T-helper 1 cell treated with Interleukin-12 subunit alpha and Interleukin-12 subunit beta and Interleukin-4 antibody, amounts not matched to agents 30 ng/mL and 1 ng/mL, for 36 hours (primary cell): ENCODE results near the gene C2orf69. TPM values are rescaled to one million over a fixed set of nuclear protein-coding genes. Genes with fewer than 3 reads are reported as not detected.

Experiments used
- intact Hi-C: fragments of 100-400 bp; cut with micrococcal nuclease; formaldehyde crosslinking; loops from one replicate; pipeline ENCODE4 v1.15.1; 2024
- total RNA-seq: library from RNA; stranded (reverse); gene quantifications from 2 replicates; pipeline ENCODE4 v1.2.3, GENCODE V29; 2022

Gene C2orf69, protein sequence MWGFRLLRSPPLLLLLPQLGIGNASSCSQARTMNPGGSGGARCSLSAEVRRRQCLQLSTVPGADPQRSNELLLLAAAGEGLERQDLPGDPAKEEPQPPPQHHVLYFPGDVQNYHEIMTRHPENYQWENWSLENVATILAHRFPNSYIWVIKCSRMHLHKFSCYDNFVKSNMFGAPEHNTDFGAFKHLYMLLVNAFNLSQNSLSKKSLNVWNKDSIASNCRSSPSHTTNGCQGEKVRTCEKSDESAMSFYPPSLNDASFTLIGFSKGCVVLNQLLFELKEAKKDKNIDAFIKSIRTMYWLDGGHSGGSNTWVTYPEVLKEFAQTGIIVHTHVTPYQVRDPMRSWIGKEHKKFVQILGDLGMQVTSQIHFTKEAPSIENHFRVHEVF
- total RNA-seq = 15.9 and 16.4 TPM in 2 replicates

DNA sequence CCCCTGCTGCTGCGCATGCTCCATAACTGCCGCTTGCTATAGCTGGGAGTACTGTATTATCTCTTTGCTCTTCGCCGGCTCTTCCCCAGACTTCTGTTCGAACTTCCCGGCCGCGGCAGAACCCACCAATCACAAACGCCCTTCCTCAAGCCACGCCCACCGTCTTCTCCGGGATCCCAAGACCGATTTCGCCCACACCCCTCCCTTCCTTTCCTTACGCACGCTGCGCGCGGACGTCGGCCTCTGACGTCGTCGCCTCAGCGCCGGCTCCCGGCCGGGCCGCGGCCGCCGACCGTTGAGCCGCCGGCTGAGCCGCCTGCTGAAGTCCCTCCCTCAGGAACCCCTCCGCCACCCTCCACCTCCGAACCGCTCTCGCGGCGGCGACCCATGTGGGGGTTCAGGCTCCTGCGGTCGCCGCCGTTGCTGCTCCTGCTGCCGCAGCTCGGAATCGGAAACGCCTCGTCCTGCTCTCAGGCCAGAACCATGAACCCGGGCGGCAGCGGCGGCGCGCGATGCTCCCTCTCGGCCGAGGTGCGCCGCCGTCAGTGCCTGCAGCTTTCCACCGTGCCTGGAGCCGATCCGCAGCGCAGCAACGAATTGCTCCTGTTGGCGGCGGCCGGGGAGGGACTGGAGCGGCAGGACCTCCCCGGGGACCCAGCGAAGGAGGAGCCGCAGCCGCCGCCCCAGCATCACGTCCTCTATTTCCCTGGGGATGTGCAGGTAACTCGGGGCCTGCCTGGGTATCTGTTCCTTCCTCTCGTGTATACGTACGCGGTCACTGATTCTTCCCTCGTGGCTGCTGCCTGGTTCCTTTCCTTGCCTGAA is at the start of gene C2orf69:
TSS of gene C2orf69 (plus strand) at position 242 of the 825 bp plus-strand sequence. CDS start at position 388, 146 bp downstream.
- intact Hi-C loops = loop anchor here (1.0 to 5.0 kb wide), 16 partner anchors 22 to 1870 kb away; partner anchors contain the start of genes ALS2, BZW1, CLK1 and FTCDNL1

DNA sequence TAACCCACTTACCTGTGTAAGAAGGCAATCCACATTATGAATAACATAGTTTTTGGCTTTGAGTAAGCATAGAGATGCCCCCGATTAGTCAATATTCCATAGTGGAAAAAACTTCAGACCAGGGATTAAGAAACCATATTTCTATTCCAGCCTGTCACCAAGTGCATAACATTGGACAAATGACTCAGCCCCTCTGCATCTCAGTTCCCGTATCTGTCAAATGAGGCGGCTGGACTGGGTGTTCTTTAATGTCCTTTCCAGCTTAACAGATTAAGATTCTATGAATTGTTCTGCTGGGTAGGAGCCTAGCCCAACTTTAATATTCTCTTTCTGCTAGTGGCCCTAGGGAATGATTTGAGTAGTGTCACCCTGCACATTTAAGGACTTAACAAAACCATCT is 48.3 kb upstream of the C2orf69 start:
- intact Hi-C loops = loop anchor here (5.0 kb wide), 1 partner anchor 120 kb away; no protein-coding TSS in a partner anchor

DNA sequence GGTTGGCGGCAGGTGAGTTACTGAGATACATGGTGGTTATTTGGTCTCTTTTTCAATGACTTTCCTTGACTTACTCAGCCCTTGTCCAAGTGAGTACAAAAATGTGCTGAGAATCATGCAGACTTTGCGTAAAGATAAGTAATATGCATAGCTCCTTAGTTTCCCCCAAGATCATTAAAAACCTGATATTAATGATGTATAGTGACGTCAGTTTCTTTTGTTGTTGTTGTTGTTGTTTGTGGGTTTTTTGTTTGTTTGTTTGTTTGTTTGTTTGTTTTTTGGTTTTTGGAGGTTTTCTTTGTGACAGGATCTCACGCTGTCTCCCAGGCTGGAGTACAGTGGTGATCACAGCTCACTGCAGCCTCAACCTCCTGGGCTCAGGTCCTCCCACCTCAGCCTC is 45.2 kb upstream of the C2orf69 start:
- intact Hi-C loops = no loop called here

DNA sequence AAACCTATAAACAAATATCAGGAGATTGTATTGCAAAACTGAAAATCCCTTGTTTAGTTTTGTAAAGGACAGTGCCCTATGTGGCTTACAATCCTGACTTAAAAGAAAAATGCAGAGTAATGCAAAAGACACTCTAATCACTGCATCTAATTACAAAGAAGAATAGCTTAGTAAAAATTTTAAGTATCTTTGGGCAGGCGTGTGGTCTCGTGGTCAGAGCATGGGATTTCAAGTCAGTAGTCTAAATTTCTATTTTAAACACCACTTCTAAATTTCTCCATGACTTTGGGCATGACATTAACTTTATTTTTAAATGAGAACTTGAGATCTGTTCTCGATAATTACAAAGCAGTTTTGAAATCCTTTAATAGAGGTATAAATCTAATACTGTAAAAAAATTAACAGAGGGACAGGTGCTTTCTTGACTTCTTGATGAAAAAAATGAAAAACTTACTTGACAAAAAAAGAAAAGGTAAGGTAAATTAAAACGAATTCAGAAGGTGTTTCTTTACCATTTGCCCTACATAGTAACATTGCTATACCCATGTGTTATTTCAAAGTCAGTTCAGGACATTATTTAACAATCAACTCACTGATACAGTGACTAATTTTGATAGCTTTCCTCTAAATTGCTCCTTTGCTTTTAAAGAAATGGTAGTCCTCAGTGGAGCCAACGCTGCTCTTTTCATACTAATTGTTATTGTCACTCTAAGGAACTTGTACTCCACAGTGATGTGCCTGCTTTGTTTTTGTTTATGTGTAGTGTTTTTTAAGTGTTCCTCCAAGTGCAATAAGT is 42.5 kb upstream of the C2orf69 start:
- intact Hi-C loops = no loop called here

DNA sequence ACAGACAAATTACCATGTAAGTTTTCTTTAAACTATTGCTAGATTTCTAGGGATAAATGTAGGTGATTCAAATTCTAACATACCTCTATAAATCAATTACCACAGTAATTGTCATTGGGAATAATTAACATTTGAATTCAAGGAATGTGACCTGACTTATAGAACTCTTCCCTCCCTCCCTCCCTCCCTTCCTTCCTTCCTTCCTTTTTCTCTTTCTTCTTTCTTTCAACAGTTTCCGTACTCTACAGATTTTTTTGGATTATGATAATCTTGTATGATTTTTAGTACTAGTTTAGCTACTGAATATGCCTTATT is 41.9 kb upstream of the C2orf69 start:
- intact Hi-C loops = no loop called here

DNA sequence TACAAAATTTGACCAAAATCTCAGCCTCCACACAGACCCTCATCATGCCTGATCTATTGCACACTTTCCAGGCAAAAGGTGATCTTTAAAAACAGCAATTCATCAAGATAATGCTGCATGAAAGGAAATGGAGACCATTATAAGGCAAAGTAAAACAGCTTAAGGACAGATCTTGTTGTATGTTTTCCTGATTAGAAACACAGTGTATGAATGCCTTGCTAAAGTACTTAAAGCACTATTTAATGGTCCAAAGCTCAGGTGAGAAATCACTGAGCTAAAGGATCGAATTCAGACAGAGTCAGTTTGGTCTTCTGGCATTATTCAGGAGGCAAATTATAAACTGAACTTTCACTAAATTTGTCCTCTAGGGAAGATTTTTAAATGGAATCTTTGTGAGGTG is 41.4 kb upstream of the C2orf69 start:
- intact Hi-C loops = no loop called here

DNA sequence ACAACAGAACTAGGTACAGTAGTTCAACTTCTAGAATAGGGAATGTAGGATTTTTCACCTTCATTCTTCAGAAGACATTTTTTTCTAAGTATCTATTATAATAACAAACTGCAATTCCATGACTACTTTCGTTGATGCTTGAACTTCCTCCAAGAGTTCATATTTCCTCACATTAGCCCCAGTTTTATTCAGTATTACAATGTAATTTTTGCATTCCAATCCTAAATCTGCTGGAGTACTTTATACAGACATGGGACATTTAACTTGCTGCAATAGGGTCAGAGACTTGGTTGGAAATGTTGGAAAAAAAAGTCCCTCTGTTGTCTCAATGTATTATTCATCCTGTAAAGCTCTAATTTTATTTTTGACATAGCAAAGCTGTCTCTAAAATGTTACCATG is 40.5 kb upstream of the C2orf69 start:
- intact Hi-C loops = no loop called here

DNA sequence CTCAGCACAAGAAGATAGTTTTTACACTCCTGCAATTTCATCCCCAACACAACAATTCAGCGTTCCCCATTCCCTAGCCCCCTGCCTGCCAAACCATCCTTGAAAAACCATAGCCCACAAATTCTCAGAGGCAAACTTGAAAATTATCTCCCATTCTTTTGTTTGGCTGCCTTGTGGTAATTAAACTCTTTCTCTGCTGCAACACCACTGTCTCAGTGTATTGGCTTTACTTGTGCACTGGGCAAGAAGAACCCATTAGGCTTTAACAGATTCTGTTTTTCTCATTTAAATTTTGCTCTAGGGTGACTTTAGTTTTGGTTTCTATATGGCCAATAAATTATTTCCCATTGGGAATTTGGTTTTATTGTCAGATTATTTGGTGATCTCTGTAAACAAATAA is 36.9 kb upstream of the C2orf69 start:
- intact Hi-C loops = no loop called here

DNA sequence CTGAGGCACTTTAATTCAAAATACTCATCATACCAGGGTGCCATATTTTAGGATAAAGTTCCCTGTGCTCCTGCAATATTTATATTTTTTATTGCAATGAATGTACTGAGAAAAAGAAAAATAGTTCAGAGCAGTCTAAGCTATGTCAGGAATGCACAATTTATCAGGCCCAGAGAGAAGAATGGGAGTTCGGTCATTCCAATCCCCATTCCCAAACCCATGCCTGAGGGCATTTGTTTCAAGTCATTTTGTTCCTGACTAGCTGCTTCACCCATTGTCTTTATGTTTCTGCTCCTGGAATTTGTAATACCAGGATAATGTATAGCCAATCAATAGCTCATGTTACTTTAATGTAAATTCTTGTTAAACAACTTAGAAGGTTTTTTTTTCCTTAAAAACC is 35.7 kb upstream of the C2orf69 start:
- intact Hi-C loops = no loop called here

DNA sequence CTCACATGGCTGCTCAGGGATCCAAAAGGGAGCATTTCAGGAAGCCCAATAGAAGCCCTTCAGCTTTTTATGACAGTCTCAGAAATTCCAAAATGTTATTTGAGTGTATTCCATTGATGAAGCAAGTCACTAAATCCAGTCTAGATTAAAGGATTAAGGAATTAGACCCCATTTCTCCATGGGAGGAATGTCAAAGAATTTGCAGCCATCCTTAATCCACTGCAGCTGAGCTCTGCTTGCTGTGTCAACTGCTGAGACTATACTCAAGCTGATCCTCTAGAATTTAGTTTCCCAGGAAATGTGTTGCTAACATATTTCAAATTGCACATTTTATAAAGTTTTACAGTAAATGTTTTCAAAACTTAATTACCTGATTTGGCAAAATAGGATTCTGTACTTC is 28.4 kb upstream of the C2orf69 start:
- intact Hi-C loops = no loop called here

DNA sequence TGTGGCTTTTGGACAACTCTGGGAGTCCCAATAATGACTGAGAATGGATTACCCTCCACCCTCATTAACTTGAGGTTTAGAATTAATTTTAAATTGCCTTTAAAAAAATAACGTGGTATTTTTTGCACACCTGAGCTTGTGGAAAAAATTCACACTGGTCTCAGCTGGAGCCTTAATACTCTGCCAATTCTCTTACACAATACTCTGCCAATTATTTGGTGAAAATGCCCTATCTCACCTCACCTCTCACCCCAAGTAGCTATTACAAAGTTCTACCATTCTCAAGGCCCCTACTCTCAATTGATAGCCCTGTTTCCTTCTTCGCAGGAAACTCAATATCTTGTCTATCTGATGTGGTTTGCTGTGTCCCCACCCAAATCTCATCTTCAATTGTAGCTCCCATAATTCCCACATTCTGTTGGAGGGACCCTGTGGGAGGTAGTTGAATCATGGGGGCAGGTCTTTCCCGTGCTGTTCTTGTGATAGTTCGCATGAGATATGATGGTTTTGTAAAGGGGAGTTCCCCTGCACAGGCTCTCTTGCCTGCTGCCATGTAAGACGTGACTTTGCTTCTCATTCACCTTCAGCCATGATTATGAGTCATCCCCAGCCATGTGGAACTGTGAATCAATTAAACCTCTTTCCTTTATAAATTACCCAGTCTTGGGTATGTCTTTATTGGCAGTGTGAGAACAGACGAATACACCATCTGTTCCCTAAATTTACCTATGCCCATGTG is 27.4 kb upstream of the C2orf69 start:
- intact Hi-C loops = no loop called here

DNA sequence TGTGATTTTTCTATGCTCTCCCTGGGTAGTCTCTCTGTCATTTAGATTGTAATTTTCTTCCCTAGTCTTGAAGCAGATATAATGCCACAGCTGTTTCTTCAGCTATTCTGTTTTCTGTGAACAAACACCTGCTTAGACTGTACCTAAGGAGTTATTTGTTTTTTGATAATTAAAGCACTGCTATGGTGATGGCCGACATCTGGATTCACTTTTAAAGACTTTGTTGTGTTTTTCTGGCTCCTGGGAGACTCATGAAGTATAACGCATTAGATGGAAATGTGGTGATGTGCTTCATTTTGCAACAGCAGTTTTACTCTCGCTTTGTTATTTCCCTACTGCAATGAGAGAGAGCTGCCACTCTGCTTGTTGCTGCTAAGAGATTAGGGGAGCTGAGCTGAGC is 15.7 kb upstream of the C2orf69 start:
- intact Hi-C loops = no loop called here

DNA sequence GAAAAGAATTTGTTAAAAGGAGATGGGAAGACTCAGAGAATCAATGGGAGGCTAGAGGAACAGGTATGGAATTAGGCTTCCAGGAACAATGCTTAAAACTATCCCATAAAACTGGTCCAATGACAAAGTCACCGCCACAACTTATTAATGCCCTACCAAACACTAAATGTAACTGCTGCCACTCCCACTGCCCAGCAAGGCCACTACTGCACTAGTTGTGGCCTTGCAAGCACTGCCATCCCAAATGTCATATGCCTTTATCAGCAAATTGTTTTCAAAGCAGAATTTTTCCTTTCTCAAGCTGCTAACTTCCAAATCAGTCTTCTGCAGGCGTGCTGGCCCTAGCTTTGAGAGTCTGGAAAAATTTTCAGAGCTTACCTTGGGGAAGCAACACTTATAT is 14.5 kb upstream of the C2orf69 start:
- intact Hi-C loops = no loop called here

DNA sequence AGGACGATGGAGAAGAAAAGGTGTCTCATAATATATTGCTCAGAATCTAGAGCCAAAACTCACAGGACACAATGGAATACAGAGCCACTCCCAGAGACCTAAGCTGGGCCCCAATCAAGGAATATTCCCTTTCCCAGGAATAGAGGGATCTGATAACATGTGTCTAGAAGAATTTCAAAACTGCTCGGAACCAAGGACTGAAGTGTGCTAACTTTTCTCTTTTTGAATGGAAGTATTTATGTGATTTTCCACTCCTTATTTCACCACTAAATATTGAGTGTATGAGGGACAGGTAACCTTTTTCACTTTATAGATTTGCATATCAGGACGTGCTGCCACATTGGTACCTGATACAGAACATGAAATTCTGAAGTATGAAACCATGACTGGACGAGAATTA is 9.2 kb upstream of the C2orf69 start:
- intact Hi-C loops = no loop called here

DNA sequence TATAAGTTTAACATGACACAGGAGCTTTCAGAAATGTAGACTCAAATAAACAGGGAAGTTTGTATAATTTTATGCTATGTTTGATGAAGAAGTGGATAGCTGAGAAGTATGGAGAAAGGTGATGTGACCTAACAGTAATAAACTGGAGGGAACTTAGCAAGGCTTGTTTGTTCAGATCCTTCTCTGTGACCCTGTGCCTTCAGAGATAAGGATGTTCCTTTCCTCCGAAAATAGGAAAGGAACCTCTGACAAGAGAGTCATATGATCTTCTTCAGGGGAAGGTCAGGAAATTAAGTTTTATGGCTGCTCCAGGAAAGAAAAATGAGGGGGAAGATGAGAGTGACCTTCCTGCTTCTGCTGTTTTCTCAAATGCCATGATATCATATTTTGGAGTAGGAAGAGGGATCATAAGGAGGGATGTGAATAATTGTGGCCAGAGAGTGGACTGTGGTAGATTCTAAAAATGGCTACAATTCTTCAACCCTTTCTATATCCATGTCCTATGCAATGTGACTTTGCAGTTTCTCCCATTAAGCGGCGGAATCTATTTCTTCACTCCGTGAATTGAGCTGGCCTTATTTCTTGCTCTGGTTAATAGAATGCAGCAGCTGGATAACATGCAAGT is 8.5 kb upstream of the C2orf69 start:
- intact Hi-C loops = no loop called here

DNA sequence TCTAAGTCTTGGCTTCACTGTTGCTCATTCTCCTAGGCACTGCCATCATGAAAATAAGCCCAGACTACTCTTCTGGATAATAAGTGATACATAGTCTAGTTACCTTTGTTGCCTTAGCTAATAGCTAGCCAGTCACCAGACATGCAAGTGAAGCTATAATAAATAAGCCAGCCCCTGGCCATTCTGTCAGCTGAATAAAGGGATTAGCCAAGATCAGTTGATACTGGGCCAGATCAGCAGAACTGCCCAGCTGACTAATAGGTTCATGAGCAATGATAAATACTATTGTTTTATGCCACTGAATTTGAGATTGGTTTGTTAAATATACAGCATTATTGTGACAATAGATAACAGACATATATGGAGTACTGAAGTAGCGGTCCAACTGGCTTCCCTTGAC is 8.0 kb upstream of the C2orf69 start:
- intact Hi-C loops = no loop called here

DNA sequence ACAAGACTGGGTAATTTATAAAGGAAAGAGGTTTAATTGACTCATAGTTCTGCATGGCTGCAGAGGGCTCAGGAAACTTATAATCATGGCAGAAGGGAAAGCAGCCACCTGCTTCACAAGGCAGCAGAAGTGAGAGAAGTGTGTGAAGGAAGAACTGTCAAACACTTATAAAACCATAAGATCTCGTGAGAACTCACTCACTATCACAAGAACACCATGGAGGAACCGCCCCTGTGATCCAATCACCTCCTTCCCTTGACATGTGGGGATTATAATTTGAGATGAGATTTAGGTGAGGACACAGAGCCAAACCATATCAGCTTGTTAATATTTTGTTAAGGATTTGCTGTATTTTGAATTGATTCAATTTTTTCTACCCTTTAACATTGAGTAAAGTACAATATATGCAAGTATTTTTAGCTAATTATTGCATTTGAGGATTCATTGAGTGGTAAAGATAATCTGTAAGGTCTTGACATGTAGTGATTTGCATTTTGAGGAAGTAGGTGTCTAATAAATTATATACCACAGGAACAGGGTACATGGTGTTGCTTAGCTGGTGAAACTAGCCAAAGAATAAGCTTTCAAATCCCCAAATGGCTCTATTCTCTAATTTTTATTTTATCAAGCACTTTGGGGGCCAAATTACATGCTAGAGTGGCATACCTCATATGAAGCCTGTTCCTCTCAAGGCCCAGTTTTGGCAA is 3.9 kb upstream of the C2orf69 start:
- intact Hi-C loops = no loop called here

DNA sequence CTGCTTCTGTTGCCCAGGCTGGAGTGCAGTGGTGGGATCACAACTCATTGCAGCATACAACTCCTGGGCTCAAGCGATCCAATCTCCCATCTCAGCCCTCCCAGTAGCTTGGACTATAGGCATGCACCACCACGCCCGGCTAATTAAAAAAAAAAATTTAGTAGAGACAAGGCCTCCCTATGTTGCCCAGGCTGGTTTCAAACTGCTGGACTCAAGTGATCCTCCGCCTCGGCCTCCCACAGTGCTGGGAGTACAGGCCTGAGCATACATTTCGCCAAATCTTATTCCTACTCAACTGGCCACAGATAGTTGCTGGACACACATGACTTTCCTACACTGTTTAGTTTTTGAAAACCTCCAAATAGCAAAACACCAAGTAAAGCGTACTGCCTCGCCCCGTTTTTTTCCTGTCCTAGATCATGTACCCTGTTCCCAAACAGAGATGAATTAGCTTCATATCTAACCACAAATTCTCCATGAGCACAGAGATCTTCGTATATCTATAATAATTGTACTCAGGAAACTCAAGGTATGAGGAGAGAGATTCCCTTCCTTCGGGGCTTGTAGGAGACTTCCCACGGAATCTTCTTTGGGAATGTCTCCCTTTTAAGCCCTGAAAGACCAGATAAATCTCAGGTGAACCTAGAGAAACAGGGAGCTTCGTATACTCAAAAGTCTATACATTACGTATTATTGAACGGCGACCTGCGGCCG is 598 bp upstream of the C2orf69 start:
- intact Hi-C loops = loop anchor here (1.0 to 5.0 kb wide), 16 partner anchors 22 to 1870 kb away; partner anchors contain the start of genes ALS2, BZW1, CLK1 and FTCDNL1

DNA sequence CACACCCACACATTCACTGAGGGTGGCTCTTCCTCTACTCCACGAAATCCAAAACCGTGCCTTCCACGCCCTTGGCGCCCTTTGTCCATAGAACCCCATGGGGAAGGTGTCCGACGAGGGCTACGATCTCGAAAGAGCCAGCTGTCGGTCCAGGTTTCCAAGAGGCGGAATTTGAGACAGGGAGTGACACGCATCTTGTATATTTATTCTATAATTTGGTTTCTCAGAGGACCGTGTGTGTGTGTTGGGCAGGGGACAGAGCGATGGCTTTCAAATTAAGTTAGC is 726 bp downstream of the C2orf69 start:
- intact Hi-C loops = loop anchor here (1.0 to 5.0 kb wide), 16 partner anchors 21 to 1869 kb away; partner anchors contain the start of genes ALS2, BZW1, CLK1 and FTCDNL1
